DMS 273 (cell line): Measurements from ENCODE around the gene TGFBRAP1.

Experiments used
- DNase-seq: peaks from one replicate; lab custom pipeline; 2025; ENCODE audit not compliant: unreplicated experiment; lab: John Stamatoyannopoulos, UW

The TGFBRAP1 gene

DNA sequence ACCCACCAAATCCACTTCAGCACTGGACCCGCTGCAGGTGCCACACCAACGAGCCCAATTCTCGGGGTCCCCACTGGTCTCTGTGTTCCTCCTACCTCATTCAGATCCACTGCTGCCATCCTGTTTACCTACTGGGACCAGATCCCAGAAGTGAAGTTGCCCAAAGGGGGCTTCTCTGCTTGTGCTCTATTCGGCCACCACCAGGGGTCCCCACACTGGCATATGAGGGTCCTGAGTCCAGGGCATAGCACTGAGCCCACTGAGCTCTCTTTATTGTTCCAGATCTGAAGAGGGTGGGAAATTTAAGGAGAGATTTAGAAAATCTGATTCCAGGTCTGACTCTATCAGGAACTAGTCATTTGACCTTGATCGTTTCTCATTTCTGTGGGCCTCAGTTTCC, 85.6 kb downstream of the TGFBRAP1 start:
- peak; percentile 55 for DNase-seq

DNA sequence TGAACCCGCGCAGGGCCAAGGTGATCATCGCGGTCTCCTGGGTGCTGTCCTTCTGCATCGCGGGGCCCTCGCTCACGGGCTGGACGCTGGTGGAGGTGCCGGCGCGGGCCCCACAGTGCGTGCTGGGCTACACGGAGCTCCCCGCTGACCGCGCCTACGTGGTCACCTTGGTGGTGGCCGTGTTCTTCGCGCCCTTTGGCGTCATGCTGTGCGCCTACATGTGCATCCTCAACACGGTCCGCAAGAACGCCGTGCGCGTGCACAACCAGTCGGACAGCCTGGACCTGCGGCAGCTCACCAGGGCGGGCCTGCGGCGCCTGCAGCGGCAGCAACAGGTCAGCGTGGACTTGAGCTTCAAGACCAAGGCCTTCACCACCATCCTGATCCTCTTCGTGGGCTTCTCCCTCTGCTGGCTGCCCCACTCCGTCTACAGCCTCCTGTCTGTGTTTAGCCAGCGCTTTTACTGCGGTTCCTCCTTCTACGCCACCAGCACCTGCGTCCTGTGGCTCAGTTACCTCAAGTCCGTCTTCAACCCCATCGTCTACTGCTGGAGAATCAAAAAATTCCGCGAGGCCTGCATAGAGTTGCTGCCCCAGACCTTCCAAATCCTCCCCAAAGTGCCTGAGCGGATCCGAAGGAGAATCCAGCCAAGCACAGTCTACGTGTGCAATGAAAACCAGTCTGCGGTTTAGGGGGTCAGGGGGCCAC, 87.1 kb downstream of the TGFBRAP1 start:
- DNase-seq, result no peak

DNA sequence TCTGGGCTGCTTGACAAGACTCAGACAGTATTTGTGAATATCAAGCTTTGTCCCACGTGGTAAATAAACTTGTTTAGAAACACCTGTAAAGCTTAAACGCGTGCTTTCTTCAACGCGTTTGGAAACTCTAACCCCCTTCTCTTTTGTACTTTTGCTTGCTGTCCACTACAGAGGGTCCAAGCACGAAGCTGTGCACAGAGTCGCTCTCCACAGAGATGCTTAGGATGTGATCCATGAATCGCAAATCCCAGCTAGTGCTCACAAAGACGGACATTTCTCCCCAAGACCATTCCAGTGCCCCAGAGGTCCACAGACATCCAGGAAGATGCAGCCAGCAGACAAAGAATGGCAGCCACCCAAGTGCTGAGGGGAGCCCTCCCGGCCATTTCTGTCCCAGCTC, 88.1 kb downstream of the TGFBRAP1 start, which contains the start of gene GPR45:
Gene GPR45, plus strand, starts transcription at position 301 of the 400 bp plus-strand sequence. CDS start 116 bp downstream, outside the sequence.
- no peak for DNase-seq

DNA sequence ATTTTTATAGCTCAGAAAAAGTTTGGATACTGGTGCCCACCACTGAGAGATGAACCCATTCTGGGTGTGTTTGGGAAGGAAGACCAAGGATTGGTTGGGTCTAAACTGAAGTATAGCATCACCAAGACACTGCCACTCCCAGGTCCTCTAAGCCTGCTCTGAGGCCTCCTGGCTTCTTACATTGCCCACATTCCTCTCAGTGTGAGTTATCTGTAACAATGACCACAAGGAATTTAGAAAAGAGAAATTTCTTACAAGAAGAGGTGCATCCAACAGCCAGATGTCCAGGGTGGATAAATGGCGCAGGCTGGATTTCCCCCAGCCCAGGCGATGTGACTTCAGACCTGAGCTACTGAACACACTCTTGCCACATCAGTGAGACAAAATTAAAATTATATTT, 89.6 kb downstream of the TGFBRAP1 start:
- DNase-seq, result no peak

DNA sequence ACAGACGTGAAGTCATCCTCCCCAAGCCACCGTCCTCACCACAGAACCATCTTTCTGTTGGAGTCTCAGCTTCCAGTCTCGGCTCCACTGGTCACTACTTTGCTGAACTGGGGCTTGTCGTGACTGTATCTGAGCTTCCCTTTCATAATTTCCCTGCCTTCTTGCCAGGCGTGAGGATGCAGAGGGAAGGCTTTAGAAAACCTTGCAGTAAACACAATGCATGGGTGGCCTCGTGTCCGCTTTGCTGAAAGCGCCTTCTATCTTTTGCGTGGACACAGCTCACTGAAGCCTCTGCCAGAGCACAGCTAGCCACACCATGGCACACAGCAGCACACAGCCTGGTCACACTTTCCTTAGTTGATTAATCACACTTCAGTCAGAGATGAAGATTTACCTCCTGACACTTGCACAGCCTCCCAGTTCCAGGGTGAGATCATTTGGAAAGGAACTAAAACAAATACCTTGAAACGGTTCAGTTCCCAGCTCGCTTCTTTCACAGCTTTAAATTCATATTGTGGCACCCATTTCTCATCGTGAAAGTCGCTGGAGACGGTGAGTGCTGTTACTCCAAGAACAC, 90.8 kb downstream of the TGFBRAP1 start:
- DNase-seq, result no peak

DNA sequence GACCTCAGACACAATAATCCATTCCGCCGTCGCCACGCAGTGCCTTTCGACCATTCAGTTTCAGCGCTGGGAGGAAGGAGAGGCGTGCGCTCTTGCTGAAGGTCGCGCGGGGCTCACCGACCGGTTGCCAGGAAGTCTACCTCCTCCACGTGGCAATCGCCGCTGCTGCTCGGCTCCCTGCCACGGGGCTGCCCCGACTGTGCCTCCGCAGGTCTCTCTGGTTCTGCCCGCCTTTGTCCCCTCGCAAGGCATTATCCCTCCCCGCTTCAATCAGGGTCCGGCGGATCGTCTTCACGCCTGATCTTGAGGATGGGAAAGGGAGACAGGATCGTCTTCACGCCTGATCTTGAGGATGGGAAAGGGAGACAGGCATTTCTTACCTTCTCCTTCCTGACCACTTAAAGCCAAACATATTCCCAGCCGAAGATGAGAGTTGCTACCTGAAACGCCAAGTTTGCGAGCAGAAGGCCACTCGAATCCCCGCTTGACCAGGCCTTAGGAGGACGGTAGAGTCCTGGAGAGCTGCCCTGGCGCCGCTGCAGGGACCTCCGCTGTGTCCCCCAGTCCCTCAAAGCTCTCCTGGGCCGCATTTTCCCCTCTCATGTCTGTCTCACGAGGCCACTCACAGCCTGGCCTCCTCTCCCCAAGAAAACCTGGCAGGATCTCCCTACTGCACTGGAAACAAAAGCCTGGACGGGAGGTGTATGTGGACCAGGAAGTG, 92.3 kb downstream of the TGFBRAP1 start:
- DNase-seq, result peak; percentile 10

DNA sequence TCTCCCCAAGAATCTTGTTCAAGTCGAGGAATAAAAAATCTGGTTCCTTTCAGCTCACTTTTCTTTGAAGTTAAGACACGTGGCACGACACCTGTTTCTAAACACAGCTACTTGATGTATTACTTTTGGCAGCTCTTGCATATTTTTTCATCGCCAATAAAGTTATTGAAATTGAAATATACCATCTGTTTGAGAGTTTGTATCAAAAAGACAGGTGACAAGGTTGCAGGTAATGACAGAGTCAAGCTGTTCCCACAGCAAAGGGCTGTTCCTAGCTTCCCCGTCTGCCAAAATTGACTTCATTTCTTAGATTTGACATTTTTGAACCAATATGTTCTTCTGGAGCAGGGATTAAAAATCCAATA, 93.5 kb downstream of the TGFBRAP1 start:
- no peak for DNase-seq

DNA sequence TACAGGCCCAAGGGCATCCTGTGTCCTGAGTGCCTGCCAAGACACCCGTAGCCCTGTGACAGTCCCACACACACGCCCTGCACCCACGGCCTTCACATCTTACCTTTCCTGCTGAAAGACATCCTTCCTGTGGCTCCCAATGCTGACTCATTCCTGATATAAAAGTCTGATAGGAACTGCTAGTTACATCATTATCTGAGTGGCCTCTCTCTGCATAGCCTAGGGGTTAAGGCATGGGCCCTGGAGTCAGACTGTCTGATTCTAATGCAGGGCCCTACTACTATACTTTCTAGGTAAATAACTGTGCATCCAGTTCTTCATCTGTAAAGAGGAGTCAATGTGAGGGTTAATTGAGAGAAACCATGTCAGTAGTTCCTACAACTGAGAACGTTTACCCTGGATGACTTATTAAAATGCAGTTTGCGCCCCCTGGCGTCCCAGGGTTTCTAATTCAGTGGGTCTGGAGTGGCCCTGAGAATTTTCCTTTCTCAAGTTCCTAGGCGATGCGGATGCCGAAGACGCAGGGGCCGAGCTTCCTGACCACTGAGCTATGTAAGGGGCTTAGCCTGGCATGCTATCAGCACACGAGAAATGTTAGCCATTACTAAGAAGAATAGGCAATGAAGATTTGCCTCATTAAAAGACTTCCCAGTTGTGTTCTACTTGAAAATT, 94.0 kb downstream of the TGFBRAP1 start:
- peak; percentile 93 for DNase-seq

DNA sequence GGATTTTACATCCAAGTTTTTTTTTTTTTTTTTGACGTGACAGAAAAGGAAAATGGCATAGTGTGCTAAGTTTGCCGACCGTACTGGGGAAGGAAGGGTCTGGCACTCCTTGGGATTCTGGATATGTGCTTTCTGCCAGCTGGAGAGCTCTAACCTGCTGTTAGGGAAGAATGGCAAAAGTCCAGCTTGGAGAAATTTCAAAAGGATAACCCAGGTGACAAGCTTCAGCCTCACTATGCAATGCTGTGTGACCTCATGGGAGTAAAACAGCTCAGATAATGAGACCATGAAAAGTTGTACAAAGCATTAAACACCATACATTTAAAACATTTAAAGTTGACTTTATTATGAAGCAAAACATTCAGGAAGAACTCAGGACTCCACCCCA, 98.3 kb downstream of the TGFBRAP1 start:
- peak; percentile 27 for DNase-seq

DNA sequence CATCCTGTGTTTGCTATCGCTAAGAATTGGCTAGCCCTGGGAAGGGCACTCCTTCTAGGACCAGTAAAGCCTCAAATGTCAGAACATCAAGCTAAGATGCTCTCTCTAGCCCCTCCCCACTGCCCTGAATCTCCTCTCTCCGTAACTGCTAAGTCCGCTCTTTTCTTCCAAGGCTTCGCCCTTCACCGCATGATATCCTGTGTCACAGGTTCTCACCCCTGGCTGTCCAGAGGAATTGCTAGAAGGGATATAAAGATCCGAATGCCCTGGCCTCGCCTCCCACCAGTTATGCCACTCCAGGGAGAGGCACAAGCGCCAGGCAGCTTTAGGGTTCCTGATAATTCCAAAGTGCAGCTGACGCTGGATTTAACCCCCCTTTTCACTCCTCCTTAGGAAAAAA, 105.1 kb downstream of the TGFBRAP1 start:
- no peak for DNase-seq

DNA sequence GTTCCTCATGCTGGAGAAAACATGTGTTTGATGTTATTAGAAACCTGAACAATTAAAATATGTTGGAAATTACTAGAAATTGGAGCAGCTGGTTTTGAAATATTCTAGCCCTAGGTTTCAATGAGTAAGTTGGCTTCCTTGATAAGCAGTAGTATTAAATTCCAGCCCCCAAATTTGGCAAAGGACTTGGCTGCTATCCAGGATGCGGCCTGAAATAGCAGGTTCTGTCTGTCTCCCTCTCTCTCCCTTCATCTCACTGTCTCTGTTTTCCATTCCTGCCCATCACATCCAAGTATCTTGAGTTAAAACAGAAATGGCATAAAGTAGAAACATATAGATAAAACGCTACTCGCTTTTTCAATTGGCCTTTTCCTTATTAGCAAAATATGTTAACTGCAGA, 108.9 kb downstream of the TGFBRAP1 start:
- DNase-seq, result peak; percentile 12

DNA sequence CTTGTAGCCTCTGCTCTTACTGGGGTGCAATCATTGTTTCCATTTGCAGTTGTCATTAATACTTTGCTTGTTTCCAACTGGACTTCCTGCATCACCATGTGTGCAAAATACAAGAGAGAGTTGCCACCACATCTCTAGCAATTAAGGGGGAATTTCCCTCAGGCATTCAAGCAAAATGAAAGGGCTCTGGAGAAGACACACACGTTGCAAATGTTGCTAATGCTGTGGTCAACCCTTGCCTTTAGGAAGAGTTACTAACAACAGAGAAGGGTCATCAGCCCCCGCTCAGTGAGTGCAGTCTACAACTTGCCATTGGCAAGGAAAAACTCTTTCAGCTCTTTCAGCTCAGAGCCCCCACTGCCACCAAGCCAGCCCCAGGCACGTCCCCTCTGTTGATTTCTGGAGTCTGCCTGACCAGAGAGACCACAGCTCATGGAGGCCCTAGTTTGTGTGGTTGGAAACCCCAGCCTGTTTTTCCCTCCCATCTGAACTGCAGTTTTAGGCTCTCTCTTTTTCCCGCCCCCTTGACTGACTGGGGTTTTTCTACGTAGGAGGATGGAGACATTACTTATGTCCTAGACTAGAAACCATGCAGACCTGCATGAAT, 113.8 kb downstream of the TGFBRAP1 start:
- DNase-seq, result no peak
